Endothelial cell of umbilical vein (primary cell): ENCODE measurements around the gene CCNE1. TPM values are rescaled to one million over a fixed set of nuclear protein-coding genes. Genes with fewer than 3 reads are reported as not detected.

Source experiments
- BruUV-seq: library from RNA; stranded (reverse); fragments of 400-500 nt; replicated peaks from 2 replicates; lab custom pipeline; 2021; lab: Mats Ljungman, UMichigan
- CTCF ChIA-PET: fragments of 300-600, 350-600 bp; sonication (Branson Sonifier 250); formaldehyde crosslinking; loops from one replicate; lab custom pipeline; 2021; ENCODE audit warnings: antibody characterized with exemption, inconsistent platforms; lab: Charles Lee
- POLR2A ChIA-PET: fragments of 300-600, 350-600 bp; sonication (Branson Sonifier 250); formaldehyde crosslinking; loops from one replicate; lab custom pipeline; 2021; ENCODE audit warnings: antibody characterized with exemption, inconsistent platforms; lab: Charles Lee
- DNase-seq: peaks from one replicate; pipeline ENCODE4 v3.0.0-alpha.2; 2011; ENCODE audit warnings: low read depth, low spot score
- FAIRE-seq: peaks from 2 replicates; lab custom pipeline; 2011; peaks lifted over from hg19 to GRCh38; lab: Jason Lieb, UNC
- H2AFZ ChIP-seq: 2 replicates; pipeline ENCODE4 v1.6.0; 2012; ENCODE audit warnings: low read depth, low read length, control low read depth, inconsistent platforms
- H3K27ac ChIP-seq: 2 replicates; pipeline ENCODE4 v1.5.1; 2011; ENCODE audit warnings: low read depth, mild to moderate bottlenecking, control low read depth, low read length, moderate library complexity; ENCODE audit not compliant: insufficient read depth
- H3K27me3 ChIP-seq, 2 experiments: 2 replicates each; pipeline versions ENCODE4 v1.6.0 to v1.6.1; 2011; ENCODE audit warnings: low read length in 2 of 2, mixed read lengths in 1 of 2; ENCODE audit not compliant: control insufficient read depth in 2 of 2, insufficient read depth in 2 of 2
- H3K36me3 ChIP-seq, 2 experiments: 2 replicates in 1 of 2; 3 replicates in 1 of 2; pipeline ENCODE4 v1.5.1; 2011; ENCODE audit warnings: low read length in 2 of 2, mild to moderate bottlenecking in 1 of 2, moderate library complexity in 1 of 2; ENCODE audit not compliant: control insufficient read depth in 2 of 2, insufficient read depth in 2 of 2; ENCODE audit errors: extremely low read depth in 1 of 2
- H3K4me1 ChIP-seq: 3 replicates; pipeline ENCODE4 v1.5.1; 2011; ENCODE audit warnings: mild to moderate bottlenecking, low read length; ENCODE audit not compliant: control insufficient read depth, insufficient read depth; ENCODE audit errors: extremely low read depth
- H3K4me2 ChIP-seq: 2 replicates; pipeline ENCODE4 v1.6.1; 2011; ENCODE audit warnings: low read length, control low read depth, mixed read lengths; ENCODE audit not compliant: insufficient read depth
- H3K4me3 ChIP-seq, 3 experiments: fragments of 200-600 bp in 1 of 3; sonication (generic), shearing (Covaris generic) in 1 of 3; replicated peaks in 1 of 3; 2 replicates each; pipeline ENCODE4 v1.5.1; 2011 to 2016; ENCODE audit warnings: control low read depth in 3 of 3, low read length in 3 of 3, mild to moderate bottlenecking in 2 of 3, inconsistent platforms in 1 of 3, low read depth in 1 of 3, moderate library complexity in 1 of 3; ENCODE audit not compliant: insufficient read depth in 1 of 3
- H3K79me2 ChIP-seq: 2 replicates; pipeline ENCODE4 v1.6.0; 2012; ENCODE audit warnings: low read length, inconsistent platforms; ENCODE audit not compliant: control insufficient read depth, insufficient read depth
- H3K9ac ChIP-seq: replicated peaks from 2 replicates; pipeline ENCODE3; 2011; ENCODE audit warnings: low read length, control low read depth; ENCODE audit not compliant: insufficient read depth; ENCODE audit errors: extremely low read depth
- H3K9me1 ChIP-seq: replicated peaks from 3 replicates; pipeline ENCODE4 v1.6.0; 2011; ENCODE audit warnings: mild to moderate bottlenecking, low read length; ENCODE audit not compliant: control insufficient read depth, insufficient read depth; ENCODE audit errors: extremely low read depth
- H3K9me3 ChIP-seq: replicated peaks from 2 replicates; pipeline ENCODE4 v1.5.1; 2012; ENCODE audit warnings: low read length, inconsistent platforms; ENCODE audit not compliant: control insufficient read depth, insufficient read depth
- H4K20me1 ChIP-seq: replicated peaks from 2 replicates; pipeline ENCODE3; 2011; ENCODE audit warnings: mild to moderate bottlenecking, low read length; ENCODE audit not compliant: control insufficient read depth, insufficient read depth; ENCODE audit errors: extremely low read depth
- JUN ChIP-seq: IDR thresholded peaks from 2 replicates; pipeline ENCODE4 v1.6.1; 2011; ENCODE audit warnings: borderline replicate concordance, low read depth; ENCODE audit not compliant: insufficient read length, insufficient read depth
- MAX ChIP-seq: IDR thresholded peaks from 2 replicates; pipeline ENCODE4 v1.6.1; 2011; ENCODE audit not compliant: insufficient read depth, insufficient read length
- POLR2A ChIP-seq: IDR thresholded peaks from 2 replicates; pipeline ENCODE4 v1.6.1; 2012; ENCODE audit warnings: low read depth, mild to moderate bottlenecking, control low read depth, low read length
- dilution Hi-C: fragments of 300-500 bp; cut with MboI; formaldehyde crosslinking; loops from one replicate; pipeline ENCODE4 v1.15.0; 2019; ENCODE audit warnings: low sequenced_read_pairs; ENCODE audit not compliant: extremely low pct_ligation_motif_present
- intact Hi-C: fragments of 100-400 bp; cut with micrococcal nuclease; formaldehyde crosslinking; loops from one replicate; pipeline ENCODE4 v1.10.0; 2022
- polyA plus RNA-seq, 4 experiments: library from polyadenylated mRNA; depleted of rRNA in 3 of 4; stranded (reverse) in 3 of 4; unstranded in 1 of 4; fragments of >200 nt; gene quantifications; 2 replicates each; pipeline versions ENCODE4 v1.2.1 to v1.2.3, GENCODE V29; 2011 to 2012; ENCODE audit warnings: missing spikeins in 1 of 4
- total RNA-seq: library from RNA; stranded (reverse); gene quantifications from 2 replicates; pipeline ENCODE4 v1.2.3, GENCODE V29; 2021

The CCNE1 gene
- total and polyA plus RNA-seq, 2 donors (not counting 3 experiments of a cell fraction or from before 2014, with no cell fraction given), result 8.3 to 10.1 TPM

DNA sequence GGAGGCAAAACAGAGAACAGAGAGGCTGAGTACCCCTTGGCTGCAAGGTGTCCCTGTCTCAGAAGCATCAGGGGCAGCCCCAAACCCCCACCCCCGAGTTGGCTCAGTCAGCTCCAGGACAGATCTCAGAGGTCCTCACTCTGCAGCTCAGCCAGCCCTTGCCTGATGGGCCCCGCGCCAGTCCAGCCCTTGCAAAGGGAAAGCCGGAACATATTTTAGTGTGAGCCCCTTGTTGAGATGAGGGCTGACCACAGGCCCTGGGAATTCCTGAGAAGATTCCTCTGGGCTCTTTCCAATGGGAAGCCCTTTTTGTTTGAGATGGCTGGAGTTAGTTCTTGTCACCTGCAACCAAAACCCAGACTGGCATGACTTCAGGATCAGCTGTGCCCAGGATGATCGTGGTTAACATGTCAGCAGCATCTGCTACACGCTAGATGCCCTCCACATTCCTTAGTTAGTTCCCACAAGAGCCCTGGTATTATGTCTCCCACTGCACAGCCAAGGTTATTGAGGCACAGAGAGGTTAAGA, 33.9 kb upstream of the CCNE1 start:
- H3K4me2 ChIP-seq, result no peak overlapping the region
- no peak overlapping the region for H3K27ac ChIP-seq
- H3K4me3 ChIP-seq, result no peak overlapping the region
- H3K36me3 ChIP-seq, result no peaks in the 10 kb centered on the region
- H4K20me1 ChIP-seq, result no peaks in the 10 kb centered on the region
- intact Hi-C loops (no loop called here), dilution Hi-C loops (no loop called here)
- no peaks in the 10 kb centered on the region for H3K79me2 ChIP-seq
- H3K27me3 ChIP-seq, result no peaks in the 10 kb centered on the region
- no peak overlapping the region for H2AFZ ChIP-seq
- POLR2A ChIA-PET, result no interaction called here
- no peak overlapping the region for H3K9ac ChIP-seq
- no peaks in the 10 kb centered on the region for H3K9me3 ChIP-seq
- TF ChIP-seq MAX, result no peak
- no peaks in the 10 kb centered on the region for H3K4me1 ChIP-seq
- CTCF ChIA-PET, result interaction anchor here (1.5 to 2.5 kb wide), 2 partner anchors 18 to 48 kb away, joined by 4 to 12 read pairs; no protein-coding TSS in a partner anchor
- no peaks in the 10 kb centered on the region for H3K9me1 ChIP-seq
- BruUV-seq, result no TSS peak
- no peak for FAIRE-seq
- DNase-seq, result no peak

DNA sequence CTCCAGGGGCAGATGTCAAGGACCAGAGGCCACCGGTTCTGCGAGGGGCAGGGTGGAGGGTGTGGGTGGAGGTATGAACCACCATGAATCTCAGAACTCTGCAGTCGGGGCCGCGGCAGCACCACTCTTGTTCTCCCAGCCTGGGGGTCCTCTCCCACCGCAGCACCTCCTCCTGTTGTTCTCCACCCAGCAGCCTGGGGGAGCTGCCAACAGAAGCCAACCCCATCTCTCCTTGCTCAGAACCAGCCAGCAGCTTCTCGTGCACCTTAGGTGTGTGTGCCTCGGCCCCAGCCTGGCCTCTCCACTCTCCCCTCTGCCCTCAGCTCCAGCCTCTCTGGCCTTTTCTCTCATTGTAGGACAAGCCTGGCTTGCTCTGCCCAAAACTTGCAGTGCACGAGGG, 31.9 kb upstream of the CCNE1 start:
- dilution Hi-C loops, result no loop called here
- no peaks in the 10 kb centered on the region for H3K36me3 ChIP-seq
- no peaks in the 10 kb centered on the region for H4K20me1 ChIP-seq
- POLR2A ChIA-PET, result no interaction called here
- no peak for FAIRE-seq
- TF ChIP-seq MAX (no peak), JUN (no peak), POLR2A (no peak)
- H2AFZ ChIP-seq, result no peak overlapping the region
- DNase-seq, result no peak
- BruUV-seq, result no TSS peak
- intact Hi-C loops, result no loop called here
- H3K79me2 ChIP-seq, result no peaks in the 10 kb centered on the region
- no peak overlapping the region for H3K4me3 ChIP-seq
- H3K27me3 ChIP-seq, result no peaks in the 10 kb centered on the region
- no peaks in the 10 kb centered on the region for H3K9me3 ChIP-seq
- no peaks in the 10 kb centered on the region for H3K4me1 ChIP-seq
- no peak overlapping the region for H3K4me2 ChIP-seq
- H3K9ac ChIP-seq, result no peak overlapping the region
- no peaks in the 10 kb centered on the region for H3K9me1 ChIP-seq
- no peak overlapping the region for H3K27ac ChIP-seq
- CTCF ChIA-PET, result interaction anchor here (0.7 to 2.5 kb wide), 2 partner anchors 20 to 93 kb away, joined by 3 to 12 read pairs; no protein-coding TSS in a partner anchor
